Loucy (cell line): ENCODE measurements around the gene GAREM2.

Experiments
- EZH2phosphoT487 ChIP-seq: fragments of 200-600 bp; IDR thresholded peaks from 2 replicates; pipeline ENCODE4 v1.6.1; 2018; ENCODE audit warnings: antibody characterized with exemption, mild to moderate bottlenecking, moderate library complexity, borderline replicate concordance
- TF ChIP-seq, protein P1 (sequence below): fragments of 200-600 bp; sonication (generic); conservative IDR thresholded peaks from 2 replicates; pipeline ENCODE4 v1.5.1; 2014; ENCODE audit warnings: mild to moderate bottlenecking, antibody characterized with exemption, low read length

GRCh38 chr2:26162963-26163362 is 9.9 kb upstream of the GAREM2 start:
- TF ChIP-seq, protein P1, sequence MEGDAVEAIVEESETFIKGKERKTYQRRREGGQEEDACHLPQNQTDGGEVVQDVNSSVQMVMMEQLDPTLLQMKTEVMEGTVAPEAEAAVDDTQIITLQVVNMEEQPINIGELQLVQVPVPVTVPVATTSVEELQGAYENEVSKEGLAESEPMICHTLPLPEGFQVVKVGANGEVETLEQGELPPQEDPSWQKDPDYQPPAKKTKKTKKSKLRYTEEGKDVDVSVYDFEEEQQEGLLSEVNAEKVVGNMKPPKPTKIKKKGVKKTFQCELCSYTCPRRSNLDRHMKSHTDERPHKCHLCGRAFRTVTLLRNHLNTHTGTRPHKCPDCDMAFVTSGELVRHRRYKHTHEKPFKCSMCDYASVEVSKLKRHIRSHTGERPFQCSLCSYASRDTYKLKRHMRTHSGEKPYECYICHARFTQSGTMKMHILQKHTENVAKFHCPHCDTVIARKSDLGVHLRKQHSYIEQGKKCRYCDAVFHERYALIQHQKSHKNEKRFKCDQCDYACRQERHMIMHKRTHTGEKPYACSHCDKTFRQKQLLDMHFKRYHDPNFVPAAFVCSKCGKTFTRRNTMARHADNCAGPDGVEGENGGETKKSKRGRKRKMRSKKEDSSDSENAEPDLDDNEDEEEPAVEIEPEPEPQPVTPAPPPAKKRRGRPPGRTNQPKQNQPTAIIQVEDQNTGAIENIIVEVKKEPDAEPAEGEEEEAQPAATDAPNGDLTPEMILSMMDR: no peak
- no peak for TF ChIP-seq EZH2phosphoT487
